Measurements from ENCODE around the gene DPP4. TPM values are rescaled to one million over a fixed set of nuclear protein-coding genes. Genes with fewer than 3 reads are reported as not detected.
"Not testable (repeated sequence)": the region's sequence is repeated elsewhere in the genome, so short reads cannot be mapped to it uniquely, and the experiment has no call there.

Gene DPP4
- total RNA-seq, 2 donors from 2014 or later, result 0.99 to 7.5 TPM

- no peaks in the 10 kb centered on the region for H3K36me3 ChIP-seq (replicated peaks in 1 of 2; ENCODE audit: insufficient read depth in 1 of 2, low read depth in 2 of 2)
- 39 to 45% methylated on average over 3 of the region's 3 CpGs for WGBS, 2 donors
- intact Hi-C loops (cut with DNase I), result no loop called here
- no peak for ATAC-seq
- no peak overlapping the region for H3K4me3 ChIP-seq
- H3K27me3 ChIP-seq, result no peaks in the 10 kb centered on the region
- H3K9me3 ChIP-seq, result no peaks in the 10 kb centered on the region
- no peak for TF ChIP-seq CTCF (IDR thresholded peaks at IDR 0.05)
- TF ChIP-seq POLR2A (IDR thresholded peaks at IDR 0.05), result no peak
- no peaks in the 10 kb centered on the region for H3K4me1 ChIP-seq
- no peak overlapping the region for H3K27ac ChIP-seq
- DNase-seq, result no peak
These were observed 117.3 kb downstream of the DPP4 start for GRCh38 chr2:161956738-161957137.

- ATAC-seq (no peak), DNase-seq (no peak)
- intact Hi-C loops (cut with DNase I), result no loop called here
- H3K4me1 ChIP-seq, result no peaks in the 10 kb centered on the region
- no peak for TF ChIP-seq POLR2A (IDR thresholded peaks at IDR 0.05)
- no peak for TF ChIP-seq CTCF (IDR thresholded peaks at IDR 0.05)
- H3K27me3 ChIP-seq, result no peaks in the 10 kb centered on the region
- no peaks in the 10 kb centered on the region for H3K9me3 ChIP-seq
- H3K4me3 ChIP-seq, result no peak overlapping the region
- no peaks in the 10 kb centered on the region for H3K36me3 ChIP-seq (replicated peaks in 1 of 2; ENCODE audit: insufficient read depth in 1 of 2, low read depth in 2 of 2)
- no peak overlapping the region for H3K27ac ChIP-seq
These were observed 118.8 kb downstream of the DPP4 start for GRCh38 chr2:161955211-161955610.

GRCh38 chr2:161954103-161954502 lies 119.9 kb downstream of the DPP4 start:
- no peaks in the 10 kb centered on the region for H3K4me1 ChIP-seq
- no peak overlapping the region for H3K27ac ChIP-seq
- ATAC-seq, result no peak
- H3K27me3 ChIP-seq, result no peaks in the 10 kb centered on the region
- intact Hi-C loops (cut with DNase I), result no loop called here
- H3K9me3 ChIP-seq, result no peaks in the 10 kb centered on the region
- no peak overlapping the region for H3K4me3 ChIP-seq
- TF ChIP-seq CTCF (IDR thresholded peaks at IDR 0.05) (no peak), POLR2A (IDR thresholded peaks at IDR 0.05) (no peak)
- no peak for DNase-seq
- H3K36me3 ChIP-seq (replicated peaks in 1 of 2; ENCODE audit: insufficient read depth in 1 of 2, low read depth in 2 of 2), result no peaks in the 10 kb centered on the region

DNA sequence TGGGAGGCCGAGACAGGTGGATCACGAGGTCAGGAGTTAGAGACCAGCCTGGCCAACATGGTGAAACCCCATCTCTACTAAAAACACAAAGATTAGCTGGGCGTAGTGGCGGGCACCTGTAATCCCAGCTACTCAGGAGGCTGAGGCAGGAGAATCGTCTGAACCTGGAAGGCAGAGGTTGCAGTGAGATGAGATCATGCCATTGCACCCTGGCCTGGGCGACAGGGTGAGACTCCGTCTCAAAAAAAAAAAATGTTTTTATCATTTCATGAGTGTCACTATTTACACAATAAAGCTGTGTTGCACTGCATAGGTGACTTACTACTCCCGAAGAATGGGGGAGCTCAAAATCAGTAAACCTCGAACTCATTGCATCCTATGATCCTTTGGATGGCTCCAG lies 120.6 kb downstream of the DPP4 start:
- H3K4me1 ChIP-seq; H3K4me3 ChIP-seq; H3K27me3 ChIP-seq; intact Hi-C loops (cut with DNase I); DNase-seq; H3K27ac ChIP-seq; H3K36me3 ChIP-seq (replicated peaks in 1 of 2; ENCODE audit: insufficient read depth in 1 of 2, low read depth in 2 of 2); H3K9me3 ChIP-seq; ATAC-seq: not testable (repeated sequence)
- WGBS, 2 donors, result 63 to 75% methylated on average over 9 of the region's 9 CpGs

- H3K4me3 ChIP-seq, result no peak overlapping the region
- DNase-seq (no peak), ATAC-seq (no peak)
- 71 to 79% methylated on average over 4 of the region's 4 CpGs for WGBS, 2 donors
- no peak for TF ChIP-seq POLR2A (IDR thresholded peaks at IDR 0.05)
- no peak for TF ChIP-seq CTCF (IDR thresholded peaks at IDR 0.05)
- H3K4me1 ChIP-seq, result no peaks in the 10 kb centered on the region
- H3K27ac ChIP-seq, result no peak overlapping the region
- H3K27me3 ChIP-seq, result no peaks in the 10 kb centered on the region
- H3K9me3 ChIP-seq, result no peaks in the 10 kb centered on the region
- intact Hi-C loops (cut with DNase I), result no loop called here
- H3K36me3 ChIP-seq (replicated peaks in 1 of 2; ENCODE audit: insufficient read depth in 1 of 2, low read depth in 2 of 2), result no peaks in the 10 kb centered on the region
These were observed 121.2 kb downstream of the DPP4 start for GRCh38 chr2:161952783-161953191.
